Liver (tissue), 9 donors: Measurements from ENCODE around the gene EEFSEC. TPM values are rescaled to one million over a fixed set of nuclear protein-coding genes. Genes with fewer than 3 reads are reported as not detected.

Experiments used
- DNase-seq: peaks from one replicate; pipeline ENCODE4 v3.0.0-alpha.2; 2017; ENCODE audit warnings: low spot score
- H3K27ac ChIP-seq, 2 donors: one replicate each; pipeline ENCODE4 v1.7.0; 2013; ENCODE audit warnings: inconsistent platforms in 2 of 2, low read length in 2 of 2, control low read depth in 1 of 2, low read depth in 1 of 2, mild to moderate bottlenecking in 1 of 2
- H3K27me3 ChIP-seq, 4 donors: one replicate each; pipeline versions ENCODE4 v1.6.1 to v1.7.0; 2013; ENCODE audit warnings: low read length in 3 of 4, inconsistent platforms in 1 of 4, mild to moderate bottlenecking in 1 of 4, moderate library complexity in 1 of 4; ENCODE audit not compliant: control insufficient read depth in 4 of 4, insufficient read depth in 4 of 4
- H3K36me3 ChIP-seq, 4 donors: one replicate each; pipeline versions ENCODE4 v1.6.1 to v1.7.0; 2013; ENCODE audit warnings: low read length in 3 of 4, mild to moderate bottlenecking in 3 of 4, low read depth in 1 of 4, moderate library complexity in 1 of 4; ENCODE audit not compliant: control insufficient read depth in 4 of 4, insufficient read depth in 3 of 4
- H3K4me1 ChIP-seq, 4 donors: one replicate each; pipeline versions ENCODE4 v1.6.1 to v1.7.0; 2013; ENCODE audit warnings: low read length in 3 of 4, mild to moderate bottlenecking in 3 of 4, moderate library complexity in 1 of 4; ENCODE audit not compliant: control insufficient read depth in 4 of 4, insufficient read depth in 4 of 4
- H3K4me3 ChIP-seq, 3 donors: one replicate each; pipeline versions ENCODE4 v1.6.1 to v1.7.0; 2013; ENCODE audit warnings: low read length in 3 of 3, control low read depth in 1 of 3, low read depth in 1 of 3, mild to moderate bottlenecking in 1 of 3
- H3K9ac ChIP-seq, 2 donors: one replicate each; pipeline ENCODE4 v1.7.0; 2013; ENCODE audit warnings: low read length in 2 of 2, mild to moderate bottlenecking in 2 of 2, moderate library complexity in 2 of 2, control low read depth in 1 of 2, low read depth in 1 of 2
- H3K9me3 ChIP-seq, 4 donors: one replicate each; pipeline versions ENCODE4 v1.6.1 to v1.7.0; 2013; ENCODE audit warnings: low read length in 3 of 4; ENCODE audit not compliant: control insufficient read depth in 4 of 4
- EGR1 ChIP-seq, 2 donors: IDR thresholded peaks; 2 replicates each; pipeline ENCODE4 v1.6.1; 2016 to 2018; ENCODE audit warnings: antibody characterized with exemption in 2 of 2, low read depth in 2 of 2
- FOXA1 ChIP-seq: IDR thresholded peaks from 2 replicates; pipeline ENCODE4 v1.6.1; 2016; ENCODE audit warnings: antibody characterized with exemption
- FOXA2 ChIP-seq: IDR thresholded peaks from 2 replicates; pipeline ENCODE4 v1.6.1; 2016; ENCODE audit warnings: antibody characterized with exemption
- HNF4A ChIP-seq, 2 donors: conservative IDR thresholded peaks; 2 replicates each; pipeline ENCODE4 v1.6.1; 2016; ENCODE audit warnings: antibody characterized with exemption in 2 of 2, mild to moderate bottlenecking in 2 of 2
- HNF4G ChIP-seq: IDR thresholded peaks from 2 replicates; pipeline ENCODE4 v1.6.1; 2016; ENCODE audit warnings: antibody characterized with exemption
- JUND ChIP-seq, 2 donors: IDR thresholded peaks; 2 replicates each; pipeline ENCODE4 v1.6.1; 2016; ENCODE audit warnings: antibody characterized with exemption in 2 of 2
- NR2F2 ChIP-seq: IDR thresholded peaks from 2 replicates; pipeline ENCODE4 v1.6.1; 2016; ENCODE audit warnings: antibody characterized with exemption
- RAD21 ChIP-seq, 2 donors: IDR thresholded peaks; 2 replicates each; pipeline ENCODE4 v1.6.1; 2016; ENCODE audit warnings: antibody characterized with exemption in 2 of 2, mild to moderate bottlenecking in 2 of 2
- RXRA ChIP-seq, 2 donors: IDR thresholded peaks; 2 replicates each; pipeline ENCODE4 v1.6.1; 2017 to 2018; ENCODE audit warnings: antibody characterized with exemption in 2 of 2, mild to moderate bottlenecking in 1 of 2
- SP1 ChIP-seq: IDR thresholded peaks from 2 replicates; pipeline ENCODE4 v1.6.1; 2018; ENCODE audit warnings: antibody characterized with exemption, mild to moderate bottlenecking
- TAF1 ChIP-seq: conservative IDR thresholded peaks from 2 replicates; pipeline ENCODE4 v1.6.1; 2016; ENCODE audit warnings: antibody characterized with exemption, mild to moderate bottlenecking
- YY1 ChIP-seq: IDR thresholded peaks from 2 replicates; pipeline ENCODE4 v1.6.1; 2016; ENCODE audit warnings: antibody characterized with exemption, mild to moderate bottlenecking
- WGBS: extraction: QIAGEN DNeasy Blood & Tissue Kit; methylation state at CpG from one replicate; pipeline ENCODE4 v1.1.7; 2013; 5-methylcytosine and 5-hydroxymethylcytosine counted together
- polyA plus RNA-seq, 2 donors: library from polyadenylated mRNA; stranded (reverse) in 1 of 2; unstranded in 1 of 2; fragments of 200-250 nt in 1 of 2; fragments of >200 nt in 1 of 2; fragmentation: Nextera tagmentation in 1 of 2; extraction: Ambion mirVana in 1 of 2; gene quantifications; one replicate each; pipeline versions ENCODE4 v1.2.1 to v1.2.3, GENCODE V29; 2013 to 2015
- total RNA-seq, 2 donors: library from RNA; depleted of rRNA; stranded (reverse); fragments of >200 nt; gene quantifications; one replicate each; pipeline ENCODE4 v1.2.3, GENCODE V29; 2014
- TF ChIP-seq, protein P1 (sequence below): IDR thresholded peaks from 2 replicates; pipeline ENCODE4 v1.6.1; 2016; ENCODE audit warnings: antibody characterized with exemption, mild to moderate bottlenecking
- TF ChIP-seq, protein P2 (sequence below): IDR thresholded peaks from 2 replicates; pipeline ENCODE4 v1.6.1; 2016; ENCODE audit warnings: antibody characterized with exemption
- TF ChIP-seq, protein P3 (sequence below): IDR thresholded peaks from 2 replicates; pipeline ENCODE4 v1.6.1; 2016; ENCODE audit warnings: antibody characterized with exemption
- TF ChIP-seq, protein P4 (sequence below): fragments of 150-350 bp; IDR thresholded peaks from 2 replicates; pipeline ENCODE4 v1.5.1; 2017; ENCODE audit warnings: improper control_type of control experiment, low read depth, low read length; ENCODE audit not compliant: missing input control
- donor health status: healthy.
- donor health status: healthy.
- donor health status: healthy.
- donor health status: healthy.
- donor health status: healthy.

Gene EEFSEC
- total and polyA plus RNA-seq, 4 donors: 8.4 to 13.1 (median 10.7) TPM

DNA sequence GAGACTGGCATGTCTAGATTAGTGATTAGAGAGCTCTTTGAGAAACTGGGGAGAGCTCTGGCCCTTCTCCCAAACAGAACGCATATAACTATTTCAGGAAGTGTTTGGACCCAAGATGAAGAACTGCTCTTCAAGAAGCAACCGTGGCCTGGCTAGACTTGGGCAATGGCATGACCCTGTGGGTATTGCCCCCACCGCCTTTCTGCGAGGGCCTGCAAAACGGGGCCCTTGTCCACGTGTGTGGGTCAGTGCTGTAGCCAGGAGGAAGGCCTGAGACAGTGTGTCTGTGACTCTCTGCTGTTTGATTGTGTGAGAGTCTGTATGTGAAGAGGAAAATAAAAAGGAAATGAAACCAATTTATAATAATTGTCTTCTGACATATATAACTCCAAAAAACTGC is 42.5 kb downstream of the EEFSEC start (continued):
- TF ChIP-seq, protein P1, sequence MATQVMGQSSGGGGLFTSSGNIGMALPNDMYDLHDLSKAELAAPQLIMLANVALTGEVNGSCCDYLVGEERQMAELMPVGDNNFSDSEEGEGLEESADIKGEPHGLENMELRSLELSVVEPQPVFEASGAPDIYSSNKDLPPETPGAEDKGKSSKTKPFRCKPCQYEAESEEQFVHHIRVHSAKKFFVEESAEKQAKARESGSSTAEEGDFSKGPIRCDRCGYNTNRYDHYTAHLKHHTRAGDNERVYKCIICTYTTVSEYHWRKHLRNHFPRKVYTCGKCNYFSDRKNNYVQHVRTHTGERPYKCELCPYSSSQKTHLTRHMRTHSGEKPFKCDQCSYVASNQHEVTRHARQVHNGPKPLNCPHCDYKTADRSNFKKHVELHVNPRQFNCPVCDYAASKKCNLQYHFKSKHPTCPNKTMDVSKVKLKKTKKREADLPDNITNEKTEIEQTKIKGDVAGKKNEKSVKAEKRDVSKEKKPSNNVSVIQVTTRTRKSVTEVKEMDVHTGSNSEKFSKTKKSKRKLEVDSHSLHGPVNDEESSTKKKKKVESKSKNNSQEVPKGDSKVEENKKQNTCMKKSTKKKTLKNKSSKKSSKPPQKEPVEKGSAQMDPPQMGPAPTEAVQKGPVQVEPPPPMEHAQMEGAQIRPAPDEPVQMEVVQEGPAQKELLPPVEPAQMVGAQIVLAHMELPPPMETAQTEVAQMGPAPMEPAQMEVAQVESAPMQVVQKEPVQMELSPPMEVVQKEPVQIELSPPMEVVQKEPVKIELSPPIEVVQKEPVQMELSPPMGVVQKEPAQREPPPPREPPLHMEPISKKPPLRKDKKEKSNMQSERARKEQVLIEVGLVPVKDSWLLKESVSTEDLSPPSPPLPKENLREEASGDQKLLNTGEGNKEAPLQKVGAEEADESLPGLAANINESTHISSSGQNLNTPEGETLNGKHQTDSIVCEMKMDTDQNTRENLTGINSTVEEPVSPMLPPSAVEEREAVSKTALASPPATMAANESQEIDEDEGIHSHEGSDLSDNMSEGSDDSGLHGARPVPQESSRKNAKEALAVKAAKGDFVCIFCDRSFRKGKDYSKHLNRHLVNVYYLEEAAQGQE: no peak
- TF ChIP-seq HNF4G (no peak), RXRA (IDR thresholded peaks at IDR 0.05) (no peak), YY1 (no peak), NR2F2 (no peak), FOXA1 (no peak), JUND (IDR thresholded peaks at IDR 0.05) (no peak), SP1 (no peak), FOXA2 (no peak)
- TF ChIP-seq, protein P2, sequence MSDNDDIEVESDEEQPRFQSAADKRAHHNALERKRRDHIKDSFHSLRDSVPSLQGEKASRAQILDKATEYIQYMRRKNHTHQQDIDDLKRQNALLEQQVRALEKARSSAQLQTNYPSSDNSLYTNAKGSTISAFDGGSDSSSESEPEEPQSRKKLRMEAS: no peak

DNA sequence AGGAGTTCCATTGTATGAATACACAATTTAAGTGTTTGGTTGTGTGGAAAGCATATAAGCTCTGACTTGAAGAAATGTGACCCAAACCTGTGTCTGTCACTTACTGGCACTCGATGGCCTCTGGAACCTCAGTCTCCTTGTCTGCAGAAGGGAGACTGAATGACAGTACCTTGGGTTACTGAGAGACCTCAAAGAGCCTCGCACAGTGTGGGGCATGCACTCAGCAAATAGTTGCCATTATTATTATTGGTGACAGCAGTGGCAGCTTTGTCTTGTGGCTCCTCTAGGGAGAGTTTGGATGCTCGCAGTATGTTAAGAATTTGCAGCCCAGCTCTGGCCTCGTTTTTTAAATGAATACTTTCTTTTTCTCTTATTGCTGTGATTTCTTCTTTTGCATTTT is 43.4 kb downstream of the EEFSEC start:
- no peaks in the 10 kb centered on the region for H3K36me3 ChIP-seq
- H3K27me3 ChIP-seq: no peaks in the 10 kb centered on the region
- no peak overlapping the region for H3K4me3 ChIP-seq
- 88% methylated on average over 4 of the region's 4 CpGs for WGBS
- no peak overlapping the region for H3K27ac ChIP-seq
- no peaks in the 10 kb centered on the region for H3K9me3 ChIP-seq
- TF ChIP-seq TAF1 (no peak), JUND (IDR thresholded peaks at IDR 0.05) (no peak), RXRA (IDR thresholded peaks at IDR 0.05) (no peak), HNF4G (no peak), RAD21 (IDR thresholded peaks at IDR 0.05) (no peak), HNF4A (conservative IDR thresholded peaks at IDR 0.05) (no peak), SP1 (no peak), NR2F2 (no peak), YY1 (no peak), FOXA1 (no peak), FOXA2 (no peak), EGR1 (IDR thresholded peaks at IDR 0.05; ENCODE audit: low read depth in 2 of 2) (no peak)
- TF ChIP-seq, protein P3, sequence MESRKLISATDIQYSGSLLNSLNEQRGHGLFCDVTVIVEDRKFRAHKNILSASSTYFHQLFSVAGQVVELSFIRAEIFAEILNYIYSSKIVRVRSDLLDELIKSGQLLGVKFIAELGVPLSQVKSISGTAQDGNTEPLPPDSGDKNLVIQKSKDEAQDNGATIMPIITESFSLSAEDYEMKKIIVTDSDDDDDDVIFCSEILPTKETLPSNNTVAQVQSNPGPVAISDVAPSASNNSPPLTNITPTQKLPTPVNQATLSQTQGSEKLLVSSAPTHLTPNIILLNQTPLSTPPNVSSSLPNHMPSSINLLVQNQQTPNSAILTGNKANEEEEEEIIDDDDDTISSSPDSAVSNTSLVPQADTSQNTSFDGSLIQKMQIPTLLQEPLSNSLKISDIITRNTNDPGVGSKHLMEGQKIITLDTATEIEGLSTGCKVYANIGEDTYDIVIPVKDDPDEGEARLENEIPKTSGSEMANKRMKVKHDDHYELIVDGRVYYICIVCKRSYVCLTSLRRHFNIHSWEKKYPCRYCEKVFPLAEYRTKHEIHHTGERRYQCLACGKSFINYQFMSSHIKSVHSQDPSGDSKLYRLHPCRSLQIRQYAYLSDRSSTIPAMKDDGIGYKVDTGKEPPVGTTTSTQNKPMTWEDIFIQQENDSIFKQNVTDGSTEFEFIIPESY: no peak
- TF ChIP-seq, protein P2: no peak
- TF ChIP-seq, protein P1: no peak
- TF ChIP-seq, protein P4, sequence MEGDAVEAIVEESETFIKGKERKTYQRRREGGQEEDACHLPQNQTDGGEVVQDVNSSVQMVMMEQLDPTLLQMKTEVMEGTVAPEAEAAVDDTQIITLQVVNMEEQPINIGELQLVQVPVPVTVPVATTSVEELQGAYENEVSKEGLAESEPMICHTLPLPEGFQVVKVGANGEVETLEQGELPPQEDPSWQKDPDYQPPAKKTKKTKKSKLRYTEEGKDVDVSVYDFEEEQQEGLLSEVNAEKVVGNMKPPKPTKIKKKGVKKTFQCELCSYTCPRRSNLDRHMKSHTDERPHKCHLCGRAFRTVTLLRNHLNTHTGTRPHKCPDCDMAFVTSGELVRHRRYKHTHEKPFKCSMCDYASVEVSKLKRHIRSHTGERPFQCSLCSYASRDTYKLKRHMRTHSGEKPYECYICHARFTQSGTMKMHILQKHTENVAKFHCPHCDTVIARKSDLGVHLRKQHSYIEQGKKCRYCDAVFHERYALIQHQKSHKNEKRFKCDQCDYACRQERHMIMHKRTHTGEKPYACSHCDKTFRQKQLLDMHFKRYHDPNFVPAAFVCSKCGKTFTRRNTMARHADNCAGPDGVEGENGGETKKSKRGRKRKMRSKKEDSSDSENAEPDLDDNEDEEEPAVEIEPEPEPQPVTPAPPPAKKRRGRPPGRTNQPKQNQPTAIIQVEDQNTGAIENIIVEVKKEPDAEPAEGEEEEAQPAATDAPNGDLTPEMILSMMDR: no peak
- peaks cover 0 to 7% (median 0%) of the 10 kb centered on the region in 4 donors for H3K4me1 ChIP-seq
- no peak for DNase-seq
- H3K9ac ChIP-seq: no peak overlapping the region
